Calu3 (cell line): Measurements from ENCODE around the gene AMBRA1. TPM values are rescaled to one million over a fixed set of nuclear protein-coding genes. Genes with fewer than 3 reads are reported as not detected.
A peak's percentile ranks its signal among the peaks of the same experiment; 100 is the strongest.

Experiments
- BruUV-seq: library from RNA; stranded (reverse); fragments of 400-500 nt; replicated peaks from 2 replicates; lab custom pipeline; 2021; lab: Mats Ljungman, UMichigan
- CTCF ChIA-PET: fragments of 300-600 bp; sonication (Branson Sonifier 250); formaldehyde crosslinking; loops from one replicate; lab custom pipeline; 2022; ENCODE audit warnings: antibody characterized with exemption; lab: Charles Lee
- DNase-seq: peaks from one replicate; pipeline ENCODE4 v3.0.0; 2022
- H3K27ac Mint-ChIP-seq: one replicate; pipeline ENCODE4 v1.8.0; 2022; ENCODE audit warnings: mixed read lengths; ENCODE audit not compliant: unreplicated experiment
- H3K27me3 Mint-ChIP-seq: one replicate; pipeline ENCODE4 v1.8.0; 2022; ENCODE audit warnings: mixed read lengths; ENCODE audit not compliant: unreplicated experiment
- H3K36me3 Mint-ChIP-seq: one replicate; pipeline ENCODE4 v1.8.0; 2022; ENCODE audit warnings: mild to moderate bottlenecking, moderate library complexity, mixed read lengths; ENCODE audit not compliant: insufficient read depth, unreplicated experiment
- H3K4me1 Mint-ChIP-seq: one replicate; pipeline ENCODE4 v1.8.0; 2022; ENCODE audit warnings: mild to moderate bottlenecking, low read depth, mixed read lengths; ENCODE audit not compliant: unreplicated experiment
- H3K4me3 Mint-ChIP-seq: one replicate; pipeline ENCODE4 v1.8.0; 2022; ENCODE audit warnings: mild to moderate bottlenecking, low read depth, moderate library complexity, mixed read lengths; ENCODE audit not compliant: unreplicated experiment
- H3K9me3 Mint-ChIP-seq: one replicate; pipeline ENCODE4 v1.8.0; 2022; ENCODE audit warnings: low read depth, mixed read lengths; ENCODE audit not compliant: unreplicated experiment
- CTCF ChIP-seq: fragments of 200-600 bp; IDR thresholded peaks from one replicate; pipeline ENCODE4 v1.8.0; 2022; ENCODE audit warnings: antibody characterized with exemption; ENCODE audit not compliant: unreplicated experiment
- intact Hi-C: fragments of 100-400 bp; cut with micrococcal nuclease; formaldehyde crosslinking; loops from one replicate; pipeline ENCODE4 v1.10.0; 2022; ENCODE audit not compliant: unreplicated experiment
- total RNA-seq: library from RNA; stranded (reverse); gene quantifications from 2 replicates; pipeline ENCODE4 v1.2.3, GENCODE V29; 2022

AMBRA1 gene
- total RNA-seq, 1 experiment from 2014 or later: 35.0 TPM

GRCh38 chr11:46599340-46600193 is 5.7 kb upstream of the AMBRA1 start:
- no peak for TF ChIP-seq CTCF
- Mint-ChIP-seq H3K4me1 (peaks cover 10% of the 10 kb centered on the region), H3K27me3 (no peaks in the 10 kb centered on the region), H3K9me3 (no peaks in the 10 kb centered on the region), H3K4me3 (no peak overlapping the region), H3K36me3 (no peaks in the 10 kb centered on the region), H3K27ac (no peak overlapping the region)
- intact Hi-C loops: no loop called here
- no peak for DNase-seq
- CTCF ChIA-PET: interaction anchor here (0.7 to 1.1 kb wide), 2 partner anchors 13 to 123 kb away, joined by 3 read pairs; no protein-coding TSS in a partner anchor
- no TSS peak for BruUV-seq

- DNase-seq: no peak
- Mint-ChIP-seq H3K36me3 (peaks cover 16% of the 10 kb centered on the region), H3K9me3 (no peaks in the 10 kb centered on the region), H3K27me3 (no peaks in the 10 kb centered on the region), H3K4me3 (no peak overlapping the region), H3K4me1 (peaks cover 10% of the 10 kb centered on the region), H3K27ac (no peak overlapping the region)
- no peak for TF ChIP-seq CTCF
- intact Hi-C loops: no loop called here
- CTCF ChIA-PET: interaction anchor here (0.7 kb wide), 1 partner anchor 552 kb away, joined by 6 read pairs; no protein-coding TSS in a partner anchor
- BruUV-seq: no TSS peak
Measured at GRCh38 chr11:46597609-46598219, 3.9 kb upstream of the AMBRA1 start.

DNA sequence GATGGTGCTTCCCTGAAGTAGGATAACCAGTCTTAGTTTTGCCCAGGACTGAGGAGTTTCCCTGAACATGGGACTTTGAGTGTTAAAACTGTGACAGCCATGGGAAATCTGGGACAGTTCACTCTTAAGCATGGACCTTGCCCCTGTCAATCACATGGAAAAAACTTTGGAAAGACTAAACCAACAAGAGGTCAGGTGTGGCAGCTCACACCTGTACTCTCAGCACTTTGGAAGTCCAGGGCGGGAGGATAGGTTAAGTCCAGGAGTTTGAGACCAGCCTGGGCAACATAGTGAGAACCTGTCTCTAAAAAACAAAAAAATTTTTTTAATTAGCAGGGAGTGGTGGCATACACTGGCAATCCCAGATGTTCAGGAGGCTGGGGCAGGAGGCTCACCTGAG is 3.3 kb upstream of the AMBRA1 start:
- H3K9me3 Mint-ChIP-seq: no peaks in the 10 kb centered on the region
- no peak for DNase-seq
- H3K27me3 Mint-ChIP-seq: no peaks in the 10 kb centered on the region
- intact Hi-C loops: no loop called here
- no peak overlapping the region for H3K4me3 Mint-ChIP-seq
- TF ChIP-seq CTCF: no peak
- BruUV-seq: no TSS peak
- CTCF ChIA-PET: no interaction called here
- peaks cover 21% of the 10 kb centered on the region for H3K36me3 Mint-ChIP-seq
- H3K4me1 Mint-ChIP-seq: peaks cover 10% of the 10 kb centered on the region
- no peak overlapping the region for H3K27ac Mint-ChIP-seq

DNA sequence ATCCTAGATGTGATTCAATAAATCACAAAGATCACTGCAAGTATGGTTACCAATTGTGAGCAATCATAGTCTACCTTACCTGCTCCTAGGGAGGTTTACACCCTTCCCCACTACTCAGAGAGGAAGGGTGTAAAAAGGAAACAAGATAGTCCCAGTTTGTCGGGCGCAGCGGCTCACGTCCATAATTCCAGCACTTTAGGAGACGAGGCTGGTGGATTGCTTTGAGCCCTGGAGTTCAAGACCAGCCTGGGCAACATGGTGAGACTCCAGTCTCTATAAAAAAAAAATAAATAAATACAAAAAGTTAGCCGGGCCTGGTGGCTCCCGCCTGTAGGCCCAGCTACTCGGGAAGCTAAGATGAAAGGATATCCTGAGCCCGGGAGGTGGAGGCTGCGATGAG is 962 bp upstream of the AMBRA1 start:
- intact Hi-C loops: no loop called here
- no peak overlapping the region for H3K4me3 Mint-ChIP-seq
- CTCF ChIA-PET: no interaction called here
- peak overlapping the region; percentile 75 for H3K27ac Mint-ChIP-seq
- no peak for TF ChIP-seq CTCF
- DNase-seq: no peak
- H3K4me1 Mint-ChIP-seq: peaks cover 21% of the 10 kb centered on the region
- no TSS peak for BruUV-seq
- H3K9me3 Mint-ChIP-seq: no peaks in the 10 kb centered on the region
- no peaks in the 10 kb centered on the region for H3K27me3 Mint-ChIP-seq
- peaks cover 30% of the 10 kb centered on the region for H3K36me3 Mint-ChIP-seq
